ENCODE data around the gene ATR.

DNA sequence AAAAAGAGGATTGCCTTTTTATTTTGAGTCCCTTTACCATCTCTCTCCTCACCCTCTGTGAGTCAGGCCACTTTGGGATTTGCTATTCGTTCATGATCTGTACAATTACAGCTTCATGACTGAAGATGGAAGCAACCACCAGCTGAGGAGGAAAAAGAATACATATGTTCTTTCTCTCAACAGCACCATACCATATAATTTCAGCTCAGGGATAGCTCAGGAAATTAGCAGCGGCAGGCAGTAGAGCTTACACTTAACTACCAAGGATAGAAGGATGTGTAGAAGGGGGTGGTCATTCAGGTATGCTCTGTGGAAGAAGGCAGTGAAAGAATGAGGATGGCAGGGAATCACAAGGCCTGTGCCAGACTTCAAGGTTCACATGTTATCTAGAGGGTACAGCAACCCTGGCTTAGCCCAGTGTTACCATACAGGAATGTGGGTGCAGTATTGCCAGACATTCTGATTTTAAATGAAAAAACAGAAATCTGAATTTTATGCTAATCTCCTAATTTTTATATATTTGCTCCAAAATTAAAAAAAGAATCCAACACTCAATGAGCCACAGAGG is 35.6 kb upstream of the ATR start:
- TF ChIP-seq CTCF (IDR thresholded peaks at IDR 0.05) = no peak
- no peak for TF ChIP-seq POLR2AphosphoS5 (IDR thresholded peaks at IDR 0.05)
- TF ChIP-seq POLR2A (IDR thresholded peaks at IDR 0.05) = no peak

All from breast epithelium (tissue), 3 donors.